ENCODE measurements around the gene ENPEP. TPM values are rescaled to one million over a fixed set of nuclear protein-coding genes. Genes with fewer than 3 reads are reported as not detected.

The ENPEP gene
- total RNA-seq, 3 donors from 2014 or later, result 5.0 to 10.2 (median 9.8) TPM

- intact Hi-C loops (cut with DNase I; ENCODE audit: low total_unique reads), result no loop called here
- Histone ChIP-seq H3K36me3 (no peaks in the 10 kb centered on the region), H3K9me3 (no peaks in the 10 kb centered on the region), H3K27me3 (no peaks in the 10 kb centered on the region), H3K4me3 (no peak overlapping the region), H3K4me1 (no peaks in the 10 kb centered on the region), H3K27ac (no peak overlapping the region)
- DNase-seq (ENCODE audit: low spot score in 2 of 2), result no peak
- no peak for TF ChIP-seq POLR2AphosphoS5 (IDR thresholded peaks at IDR 0.05)
- TF ChIP-seq POLR2A (IDR thresholded peaks at IDR 0.05), result no peak
- TF ChIP-seq, protein P1, sequence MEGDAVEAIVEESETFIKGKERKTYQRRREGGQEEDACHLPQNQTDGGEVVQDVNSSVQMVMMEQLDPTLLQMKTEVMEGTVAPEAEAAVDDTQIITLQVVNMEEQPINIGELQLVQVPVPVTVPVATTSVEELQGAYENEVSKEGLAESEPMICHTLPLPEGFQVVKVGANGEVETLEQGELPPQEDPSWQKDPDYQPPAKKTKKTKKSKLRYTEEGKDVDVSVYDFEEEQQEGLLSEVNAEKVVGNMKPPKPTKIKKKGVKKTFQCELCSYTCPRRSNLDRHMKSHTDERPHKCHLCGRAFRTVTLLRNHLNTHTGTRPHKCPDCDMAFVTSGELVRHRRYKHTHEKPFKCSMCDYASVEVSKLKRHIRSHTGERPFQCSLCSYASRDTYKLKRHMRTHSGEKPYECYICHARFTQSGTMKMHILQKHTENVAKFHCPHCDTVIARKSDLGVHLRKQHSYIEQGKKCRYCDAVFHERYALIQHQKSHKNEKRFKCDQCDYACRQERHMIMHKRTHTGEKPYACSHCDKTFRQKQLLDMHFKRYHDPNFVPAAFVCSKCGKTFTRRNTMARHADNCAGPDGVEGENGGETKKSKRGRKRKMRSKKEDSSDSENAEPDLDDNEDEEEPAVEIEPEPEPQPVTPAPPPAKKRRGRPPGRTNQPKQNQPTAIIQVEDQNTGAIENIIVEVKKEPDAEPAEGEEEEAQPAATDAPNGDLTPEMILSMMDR (IDR thresholded peaks at IDR 0.05), result no peak
Observed at GRCh38 chr4:110493520-110493919, 17.6 kb downstream of the ENPEP start.

DNA sequence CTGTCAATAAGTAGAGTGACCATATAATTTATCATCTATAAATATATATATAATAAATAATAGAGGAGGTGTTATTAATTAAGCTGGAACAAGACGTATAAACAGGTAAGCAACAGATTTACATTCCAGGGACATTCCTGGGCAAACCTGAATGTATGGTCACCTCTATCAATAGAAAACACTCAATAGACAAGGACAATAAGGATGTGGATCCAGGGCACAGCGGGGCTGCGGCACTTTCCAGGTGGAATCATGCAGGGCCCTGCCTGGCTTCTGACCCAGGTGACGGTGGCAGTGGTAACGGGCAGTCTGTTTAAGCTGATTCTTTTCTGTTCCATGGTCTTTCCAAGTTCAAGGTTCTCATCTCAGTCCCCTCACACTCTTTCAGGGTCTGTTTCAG lies 22.5 kb downstream of the ENPEP start:
- no peak overlapping the region for H3K27ac ChIP-seq
- no peak overlapping the region for H3K4me3 ChIP-seq
- no peaks in the 10 kb centered on the region for H3K36me3 ChIP-seq
- intact Hi-C loops (cut with DNase I; ENCODE audit: low total_unique reads), result no loop called here
- TF ChIP-seq POLR2A (IDR thresholded peaks at IDR 0.05) (no peak), POLR2AphosphoS5 (IDR thresholded peaks at IDR 0.05) (no peak)
- TF ChIP-seq, protein P1 (IDR thresholded peaks at IDR 0.05), result no peak
- H3K4me1 ChIP-seq, result no peaks in the 10 kb centered on the region
- H3K27me3 ChIP-seq, result no peaks in the 10 kb centered on the region
- no peaks in the 10 kb centered on the region for H3K9me3 ChIP-seq
- DNase-seq (ENCODE audit: low spot score in 2 of 2), result no peak

DNA sequence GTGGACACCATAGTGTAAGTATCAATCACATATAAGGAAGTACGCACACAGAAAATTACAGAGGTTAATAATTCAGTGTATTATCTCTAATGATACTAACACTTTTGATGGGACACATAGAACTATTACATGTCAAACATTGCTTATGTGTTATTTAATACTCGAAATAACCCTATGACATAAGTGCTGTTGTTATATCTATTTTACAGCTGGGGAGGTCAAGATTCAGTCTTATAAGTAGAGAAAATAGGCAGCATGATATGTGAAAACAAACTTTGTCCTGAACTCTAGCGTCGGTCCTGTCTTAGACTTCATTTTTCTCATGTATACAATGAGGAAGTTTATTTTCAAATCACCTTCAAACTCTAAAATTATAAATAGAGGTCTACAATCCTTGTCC lies 23.2 kb downstream of the ENPEP start:
- intact Hi-C loops (cut with DNase I; ENCODE audit: low total_unique reads), result no loop called here
- H3K27me3 ChIP-seq, result no peaks in the 10 kb centered on the region
- DNase-seq (ENCODE audit: low spot score in 2 of 2), result no peak
- H3K4me3 ChIP-seq, result no peak overlapping the region
- TF ChIP-seq POLR2A (IDR thresholded peaks at IDR 0.05) (no peak), POLR2AphosphoS5 (IDR thresholded peaks at IDR 0.05) (no peak)
- TF ChIP-seq, protein P1 (IDR thresholded peaks at IDR 0.05), result no peak
- no peaks in the 10 kb centered on the region for H3K9me3 ChIP-seq
- no peaks in the 10 kb centered on the region for H3K4me1 ChIP-seq
- no peaks in the 10 kb centered on the region for H3K36me3 ChIP-seq
- no peak overlapping the region for H3K27ac ChIP-seq

- Histone ChIP-seq H3K27ac (no peak overlapping the region), H3K4me1 (no peaks in the 10 kb centered on the region), H3K27me3 (no peaks in the 10 kb centered on the region), H3K36me3 (no peaks in the 10 kb centered on the region), H3K9me3 (no peaks in the 10 kb centered on the region), H3K4me3 (no peak overlapping the region)
- intact Hi-C loops (cut with DNase I; ENCODE audit: low total_unique reads), result no loop called here
- TF ChIP-seq POLR2AphosphoS5 (IDR thresholded peaks at IDR 0.05) (no peak), POLR2A (IDR thresholded peaks at IDR 0.05) (no peak)
- TF ChIP-seq, protein P1 (IDR thresholded peaks at IDR 0.05), result no peak
- no peak for DNase-seq (ENCODE audit: low spot score in 2 of 2)
Observed at GRCh38 chr4:110501826-110502225, 25.9 kb downstream of the ENPEP start.

GRCh38 chr4:110503270-110504083 lies 27.5 kb downstream of the ENPEP start:
- Histone ChIP-seq H3K36me3 (no peaks in the 10 kb centered on the region), H3K4me1 (no peaks in the 10 kb centered on the region), H3K9me3 (no peaks in the 10 kb centered on the region), H3K4me3 (peak overlapping the region in 1 of 3 donors; percentile 2), H3K27ac (peak overlapping the region in 1 of 2 donors; percentile 49), H3K27me3 (no peaks in the 10 kb centered on the region)
- intact Hi-C loops (cut with DNase I; ENCODE audit: low total_unique reads), result no loop called here
- no peak for DNase-seq (ENCODE audit: low spot score in 2 of 2)
- no peak for TF ChIP-seq POLR2AphosphoS5 (IDR thresholded peaks at IDR 0.05)
- TF ChIP-seq POLR2A (IDR thresholded peaks at IDR 0.05), result no peak
- TF ChIP-seq, protein P1 (IDR thresholded peaks at IDR 0.05), result no peak
